Natural killer cell (primary cell): ENCODE results near the gene REXO2. TPM values are rescaled to one million over a fixed set of nuclear protein-coding genes. Genes with fewer than 3 reads are reported as not detected.

Source experiments
- ATAC-seq, 3 donors: fragments of 150-1000 bp in 2 of 3; fragments of 200-7000 bp in 1 of 3; cut with Tn5 transposase; 1 replicate in 1 of 3; 2 replicates in 2 of 3; pipeline ENCODE4 v1.10.0; 2021; ENCODE audit warnings: mild to moderate bottlenecking in 2 of 3, moderate library complexity in 2 of 3
- DNase-seq, 2 donors: peaks; one replicate each; pipeline versions ENCODE4 v3.0.0 to v3.0.0-alpha.2; 2013 to 2021; ENCODE audit warnings: mixed read lengths in 1 of 2
- H3K27ac ChIP-seq: one replicate; pipeline ENCODE4 v1.5.1; 2013; ENCODE audit warnings: mild to moderate bottlenecking, low read length
- H3K27me3 ChIP-seq: one replicate; pipeline ENCODE4 v1.6.1; 2013; ENCODE audit warnings: low read length; ENCODE audit not compliant: control insufficient read depth, insufficient read depth
- H3K36me3 ChIP-seq: one replicate; pipeline ENCODE4 v1.6.1; 2013; ENCODE audit warnings: low read length; ENCODE audit not compliant: control insufficient read depth, insufficient read depth
- H3K4me1 ChIP-seq: one replicate; pipeline ENCODE4 v1.6.1; 2013; ENCODE audit warnings: low read length; ENCODE audit not compliant: control insufficient read depth, insufficient read depth
- H3K4me3 ChIP-seq: one replicate; pipeline ENCODE4 v1.5.1; 2013; ENCODE audit warnings: low read length
- H3K9me3 ChIP-seq: one replicate; pipeline ENCODE4 v1.6.1; 2013; ENCODE audit warnings: low read length; ENCODE audit not compliant: control insufficient read depth, insufficient read depth
- H3K27ac Mint-ChIP-seq, 2 donors: one replicate each; pipeline ENCODE4 v1.8.0; 2022; ENCODE audit warnings: mild to moderate bottlenecking in 2 of 2, mixed read lengths in 2 of 2, moderate library complexity in 1 of 2
- H3K27me3 Mint-ChIP-seq, 2 donors: one replicate each; pipeline ENCODE4 v1.8.0; 2022; ENCODE audit warnings: low read depth in 2 of 2, mixed read lengths in 2 of 2
- H3K36me3 Mint-ChIP-seq: one replicate; pipeline ENCODE4 v1.8.0; 2022; ENCODE audit warnings: mixed read lengths
- H3K4me1 Mint-ChIP-seq, 2 donors: one replicate each; pipeline ENCODE4 v1.8.0; 2022; ENCODE audit warnings: mixed read lengths in 2 of 2
- H3K4me3 Mint-ChIP-seq: one replicate; pipeline ENCODE4 v1.8.0; 2022; ENCODE audit warnings: mild to moderate bottlenecking, moderate library complexity, mixed read lengths
- H3K9me3 Mint-ChIP-seq, 2 donors: one replicate each; pipeline ENCODE4 v1.8.0; 2022; ENCODE audit warnings: mixed read lengths in 2 of 2
- CTCF ChIP-seq: fragments of 200-600 bp; IDR thresholded peaks from one replicate; pipeline ENCODE4 v1.8.0; 2022; ENCODE audit warnings: antibody characterized with exemption
- intact Hi-C: fragments of 100-400 bp; cut with micrococcal nuclease; formaldehyde crosslinking; loops from one replicate; pipeline ENCODE4 v1.14.2; 2022
- total RNA-seq, 4 donors: library from RNA; stranded (reverse); fragments of 120-200 nt in 1 of 4; gene quantifications; one replicate each; pipeline versions ENCODE4 v1.2.3 to v1.2.4, GENCODE V29; 2013 to 2022

Gene REXO2
- total RNA-seq, 3 donors from 2014 or later (not counting 1 experiment from before 2014, with no cell fraction given), result 21.4 to 32.8 (median 24.7) TPM

GRCh38 chr11:114499756-114500155, 60.5 kb downstream of the REXO2 start:
- TF ChIP-seq CTCF, result no peak
- peaks cover 2% of the 10 kb centered on the region for H3K36me3 Mint-ChIP-seq
- Histone ChIP-seq H3K27ac (no peak overlapping the region), H3K36me3 (no peaks in the 10 kb centered on the region), H3K9me3 (no peaks in the 10 kb centered on the region), H3K4me3 (no peak overlapping the region), H3K4me1 (no peaks in the 10 kb centered on the region), H3K27me3 (peaks cover 6% of the 10 kb centered on the region)
- ATAC-seq, result no peak
- no peak overlapping the region for H3K27ac Mint-ChIP-seq
- H3K4me1 Mint-ChIP-seq, result no peaks in the 10 kb centered on the region
- no peak for DNase-seq
- H3K9me3 Mint-ChIP-seq, result no peaks in the 10 kb centered on the region
- no peak overlapping the region for H3K4me3 Mint-ChIP-seq
- H3K27me3 Mint-ChIP-seq, result peaks cover 9 to 34% of the 10 kb centered on the region in 2 donors
- intact Hi-C loops, result no loop called here

Other genes with a start within 250 kb of the REXO2 start
- 1 to 10 TPM; 1.8 to 2.4 (median 2.0) TPM for gene NNMT, start 143.1 kb upstream of the REXO2 start, total RNA-seq
- gene C11orf71, start 39.0 kb upstream of the REXO2 start, total RNA-seq, result 10 to 100 TPM; 11.3 to 13.1 (median 11.5) TPM
- gene RBM7, start 38.8 kb upstream of the REXO2 start, total RNA-seq, result 10 to 100 TPM; 50.4 to 79.7 (median 58.5) TPM
- not detected for gene NXPE1, start 120.4 kb downstream of the REXO2 start, total RNA-seq
- gene NXPE4, start 156.3 kb downstream of the REXO2 start, total RNA-seq, result not detected
- not detected for gene NXPE2, start 239.1 kb downstream of the REXO2 start, total RNA-seq